HEK293 (cell line): Measurements from ENCODE around the gene KCNJ1.

Source experiments
- CTCF ChIA-PET: fragments of 350-600 bp; formaldehyde crosslinking; extraction: SDS; loops from one replicate; lab custom pipeline; 2021; ENCODE audit warnings: antibody characterized with exemption; lab: Yijun Ruan, JAX
- POLR2A ChIA-PET: fragments of 300-600 bp; formaldehyde crosslinking; extraction: SDS; loops from one replicate; lab custom pipeline; 2020; ENCODE audit warnings: antibody characterized with exemption, inconsistent platforms; lab: Yijun Ruan, JAX
- H3K27ac ChIP-seq: fragments of 200-500 bp; sonication (Bioruptor generic); 2 replicates; pipeline ENCODE4 v1.5.1; 2014; ENCODE audit warnings: low read depth, low read length, control low read depth, inconsistent platforms; ENCODE audit errors: extremely low read depth
- H3K36me3 ChIP-seq, 2 experiments: fragments of 200-500 bp in 1 of 2; sonication (Bioruptor generic) in 1 of 2; 1 replicate in 1 of 2; 2 replicates in 1 of 2; pipeline ENCODE4 v1.5.1; 2014 to 2017; ENCODE audit warnings: inconsistent platforms in 2 of 2, low read length in 2 of 2; ENCODE audit not compliant: control insufficient read depth in 2 of 2, insufficient read depth in 1 of 2
- H3K4me1 ChIP-seq: fragments of 200-500 bp; sonication (Bioruptor generic); 2 replicates; pipeline ENCODE4 v1.5.1; 2014; ENCODE audit warnings: mild to moderate bottlenecking, low read length, inconsistent platforms; ENCODE audit not compliant: control insufficient read depth, insufficient read depth
- H3K4me3 ChIP-seq: 2 replicates; pipeline ENCODE4 v1.5.1; 2011; ENCODE audit warnings: low read depth, mild to moderate bottlenecking, control low read depth, low read length, moderate library complexity
- H3K9me3 ChIP-seq: fragments of 200-500 bp; sonication (Bioruptor generic); 2 replicates; pipeline ENCODE4 v1.5.1; 2014; ENCODE audit warnings: low read depth, low read length, inconsistent platforms; ENCODE audit not compliant: control insufficient read depth, insufficient read depth
- HOXA7 ChIP-seq: sonication (generic); formaldehyde crosslinking; IDR thresholded peaks from 2 replicates; pipeline ENCODE4 v1.8.1; 2022; ENCODE audit warnings: missing genetic modification reagents, borderline replicate concordance
- KLF7 ChIP-seq: fragments of 450-650 bp; formaldehyde crosslinking; IDR thresholded peaks from 2 replicates; pipeline ENCODE4 v1.5.1; 2016; ENCODE audit warnings: missing biosample characterization, missing genetic modification characterization, borderline replicate concordance
- REPIN1 ChIP-seq: fragments of 450-650 bp; formaldehyde crosslinking; IDR thresholded peaks from 2 replicates; pipeline ENCODE4 v1.5.1; 2017; ENCODE audit warnings: missing biosample characterization, missing genetic modification characterization, low read depth
- WT1 ChIP-seq: fragments of 450-650 bp; formaldehyde crosslinking; IDR thresholded peaks from 2 replicates; pipeline ENCODE4 v1.5.1; 2016; ENCODE audit warnings: missing biosample characterization, missing genetic modification characterization
- ZBTB10 ChIP-seq: fragments of 450-650 bp; formaldehyde crosslinking; IDR thresholded peaks from 2 replicates; pipeline ENCODE4 v1.5.1; 2016; ENCODE audit warnings: missing biosample characterization, missing genetic modification characterization
- ZBTB26 ChIP-seq: fragments of 450-650 bp; formaldehyde crosslinking; optimal IDR thresholded peaks from 2 replicates; pipeline ENCODE3; 2016; ENCODE audit warnings: missing biosample characterization, mild to moderate bottlenecking, missing genetic modification characterization
- ZBTB6 ChIP-seq: fragments of 450-650 bp; formaldehyde crosslinking; IDR thresholded peaks from 2 replicates; pipeline ENCODE4 v1.5.1; 2017; ENCODE audit warnings: missing biosample characterization, missing genetic modification characterization
- ZFP69B ChIP-seq: fragments of 450-650 bp; formaldehyde crosslinking; IDR thresholded peaks from 2 replicates; pipeline ENCODE4 v1.5.1; 2016; ENCODE audit warnings: missing biosample characterization, missing genetic modification characterization
- ZNF362 ChIP-seq: fragments of 450-650 bp; formaldehyde crosslinking; IDR thresholded peaks from 2 replicates; pipeline ENCODE4 v1.5.1; 2016; ENCODE audit warnings: missing biosample characterization, missing genetic modification characterization
- ZNF37A ChIP-seq: fragments of 450-650 bp; IDR thresholded peaks from 2 replicates; pipeline ENCODE4 v1.5.1; 2018; ENCODE audit warnings: missing biosample characterization, missing genetic modification characterization
- ZNF391 ChIP-seq: fragments of 450-650 bp; formaldehyde crosslinking; IDR thresholded peaks from 2 replicates; pipeline ENCODE4 v1.5.1; 2016; ENCODE audit warnings: low read depth, missing biosample characterization, missing genetic modification characterization, borderline replicate concordance
- ZNF629 ChIP-seq: fragments of 450-650 bp; formaldehyde crosslinking; IDR thresholded peaks from 2 replicates; pipeline ENCODE4 v1.5.1; 2017; ENCODE audit warnings: missing biosample characterization, missing genetic modification characterization
- ZNF645 ChIP-seq: fragments of 450-650 bp; formaldehyde crosslinking; IDR thresholded peaks from 2 replicates; pipeline ENCODE4; 2016; ENCODE audit warnings: missing biosample characterization, missing genetic modification characterization
- ZNF654 ChIP-seq: fragments of 450-650 bp; formaldehyde crosslinking; IDR thresholded peaks from 2 replicates; pipeline ENCODE4 v1.5.1; 2016; ENCODE audit warnings: low read depth, missing biosample characterization, missing genetic modification characterization
- ZNF704 ChIP-seq: fragments of 450-650 bp; formaldehyde crosslinking; IDR thresholded peaks from 2 replicates; pipeline ENCODE4 v1.5.1; 2016; ENCODE audit warnings: missing biosample characterization, missing genetic modification characterization
- ZNF747 ChIP-seq: fragments of 450-650 bp; formaldehyde crosslinking; IDR thresholded peaks from 2 replicates; pipeline ENCODE4 v1.5.1; 2016; ENCODE audit warnings: missing biosample characterization, missing genetic modification characterization

KCNJ1 gene

GRCh38 chr11:128813729-128814128, 53.4 kb downstream of the KCNJ1 start (continued):
- no peak for TF ChIP-seq ZNF362
- TF ChIP-seq ZNF391, result no peak
- no peak for TF ChIP-seq ZNF645 (tag by site-specific recombination)

GRCh38 chr11:128810784-128811514, 56.1 kb downstream of the KCNJ1 start:
- ChIA-PET POLR2A (no interaction called here), CTCF (interaction anchor here (0.5 to 1.7 kb wide), 5 partner anchors 8 to 560 kb away, joined by 3 to 6 read pairs (median 4); no protein-coding TSS in a partner anchor)

More at GRCh38 chr11:128810784-128811514, 56.1 kb downstream of the KCNJ1 start:
- Histone ChIP-seq H3K4me3 (no peak overlapping the region), H3K27ac (no peak overlapping the region), H3K4me1 (no peaks in the 10 kb centered on the region), H3K36me3 (peaks cover 0 to 36% of the 10 kb centered on the region in 2 experiments; a peak in 1 of 3 replicates), H3K9me3 (no peaks in the 10 kb centered on the region)
- TF ChIP-seq ZNF654 (tag by site-specific recombination) (no peak), ZBTB10 (tag by site-specific recombination) (no peak), ZFP69B (tag by site-specific recombination) (no peak), ZBTB6 (tag by site-specific recombination) (no peak), ZNF747 (tag by site-specific recombination) (no peak), WT1 (tag by site-specific recombination) (no peak), KLF7 (no peak), ZNF704 (tag by site-specific recombination) (no peak), ZBTB26 (tag by site-specific recombination) (no peak), ZNF37A (tag by site-specific recombination) (no peak), HOXA7 (CRISPR knock-in tag) (no peak), ZNF629 (tag by site-specific recombination) (no peak), REPIN1 (tag by site-specific recombination) (no peak)
